Esophagus (tissue), 2 donors: Measurements from ENCODE around the gene GTF2H3. TPM values are rescaled to one million over a fixed set of nuclear protein-coding genes. Genes with fewer than 3 reads are reported as not detected.

ENCODE experiments used
- H3K27ac ChIP-seq, 2 donors: one replicate each; pipeline ENCODE4 v1.5.1; 2013; ENCODE audit warnings: low read depth in 2 of 2, mild to moderate bottlenecking in 2 of 2, inconsistent platforms in 1 of 2, low read length in 1 of 2, moderate library complexity in 1 of 2
- H3K27me3 ChIP-seq, 2 donors: one replicate each; pipeline ENCODE4 v1.6.1; 2013; ENCODE audit warnings: low read length in 2 of 2, control low read depth in 1 of 2, mild to moderate bottlenecking in 1 of 2; ENCODE audit not compliant: insufficient read depth in 2 of 2, control insufficient read depth in 1 of 2
- H3K36me3 ChIP-seq, 2 donors: one replicate each; pipeline ENCODE4 v1.6.1; 2013; ENCODE audit warnings: low read length in 1 of 2; ENCODE audit not compliant: control insufficient read depth in 2 of 2, insufficient read depth in 2 of 2
- H3K4me1 ChIP-seq, 2 donors: one replicate each; pipeline ENCODE4 v1.6.1; 2013; ENCODE audit warnings: low read length in 1 of 2; ENCODE audit not compliant: control insufficient read depth in 2 of 2, insufficient read depth in 2 of 2
- H3K4me3 ChIP-seq, 2 donors: one replicate each; pipeline ENCODE4 v1.5.1; 2013; ENCODE audit warnings: low read length in 2 of 2, mild to moderate bottlenecking in 2 of 2, low read depth in 1 of 2, moderate library complexity in 1 of 2
- H3K9me3 ChIP-seq, 2 donors: one replicate each; pipeline ENCODE4 v1.6.1; 2013; ENCODE audit warnings: mild to moderate bottlenecking in 2 of 2, low read depth in 1 of 2, low read length in 1 of 2, moderate library complexity in 1 of 2; ENCODE audit not compliant: control insufficient read depth in 2 of 2, insufficient read depth in 1 of 2
- WGBS, 2 donors: extraction: QIAGEN DNeasy Blood & Tissue Kit; methylation state at CpG; one replicate each; pipeline ENCODE4 v1.1.7; 2013; 5-methylcytosine and 5-hydroxymethylcytosine counted together
- polyA plus RNA-seq, 2 donors: library from polyadenylated mRNA; stranded (reverse); fragments of 200-250 nt; gene quantifications; one replicate each; pipeline ENCODE4 v1.2.3, GENCODE V29; 2013
- donor health status: healthy with polysubstance abuse.
- donor health status: Bipolar disorder and iron deficiency.

Gene GTF2H3
- polyA plus RNA-seq, 2 donors = 4.5 to 10.2 TPM

- Histone ChIP-seq H3K4me3 (no peak overlapping the region), H3K9me3 (no peaks in the 10 kb centered on the region), H3K4me1 (no peaks in the 10 kb centered on the region), H3K27me3 (no peaks in the 10 kb centered on the region), H3K27ac (no peak overlapping the region), H3K36me3 (peaks cover 4% of the 10 kb centered on the region in 2 donors)
- WGBS, 2 donors = 90 to 91% methylated on average over 3 of the region's 3 CpGs
Observed at GRCh38 chr12:123683964-123684363, 50.3 kb downstream of the GTF2H3 start.

GRCh38 chr12:123686636-123687190 is 53.1 kb downstream of the GTF2H3 start:
- 95 to 96% methylated on average over 18 of the region's 18 CpGs for WGBS, 2 donors
- Histone ChIP-seq H3K9me3 (no peaks in the 10 kb centered on the region), H3K4me1 (peaks cover 0 to 3% of the 10 kb centered on the region in 2 donors), H3K27me3 (no peaks in the 10 kb centered on the region), H3K36me3 (peaks cover 4% of the 10 kb centered on the region in 2 donors), H3K4me3 (no peak overlapping the region), H3K27ac (no peak overlapping the region)

DNA sequence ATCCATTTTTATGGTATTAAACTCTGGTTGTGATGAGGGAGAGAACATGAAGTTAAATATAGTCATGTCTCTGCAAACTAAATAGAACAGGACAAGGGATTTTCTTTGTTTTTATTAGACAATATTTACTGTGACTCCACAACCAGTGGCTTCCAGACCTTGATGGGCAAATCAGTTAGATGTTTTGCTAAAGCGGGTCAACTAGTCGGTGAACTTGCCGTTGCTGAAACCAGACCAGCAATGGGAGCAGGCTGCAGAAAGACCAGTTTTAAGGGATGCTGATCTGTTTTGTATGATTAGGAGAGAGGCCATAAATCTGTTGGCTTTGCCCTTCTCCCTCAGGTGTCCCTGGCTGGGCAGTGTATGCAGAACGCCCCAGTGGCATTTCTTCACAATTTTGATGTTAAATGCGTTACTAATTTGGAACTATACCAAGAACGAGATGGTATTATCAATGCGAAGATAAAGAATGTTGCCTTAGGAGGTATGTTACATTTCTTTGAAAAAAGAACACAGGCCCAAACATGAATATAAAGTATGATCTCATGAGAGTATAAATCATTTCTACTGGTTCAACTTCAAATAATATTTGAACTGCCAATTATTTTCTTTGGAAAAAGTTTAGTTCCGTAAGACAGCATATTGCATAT is 56.7 kb downstream of the GTF2H3 start:
- Histone ChIP-seq H3K4me1 (peaks cover 0 to 3% of the 10 kb centered on the region in 2 donors), H3K27me3 (no peaks in the 10 kb centered on the region), H3K27ac (no peak overlapping the region), H3K36me3 (peaks cover 4 to 7% of the 10 kb centered on the region in 2 donors), H3K4me3 (no peak overlapping the region), H3K9me3 (no peaks in the 10 kb centered on the region)
- WGBS, 2 donors = 58 to 68% methylated on average over 8 of the region's 8 CpGs

GRCh38 chr12:123696207-123696606 is 62.6 kb downstream of the GTF2H3 start:
- no peak overlapping the region for H3K4me3 ChIP-seq
- no peaks in the 10 kb centered on the region for H3K9me3 ChIP-seq
- H3K4me1 ChIP-seq = no peaks in the 10 kb centered on the region
- no peak overlapping the region for H3K27ac ChIP-seq
- H3K27me3 ChIP-seq = no peaks in the 10 kb centered on the region
- 70 to 72% methylated on average over 8 of the region's 8 CpGs for WGBS, 2 donors
- peaks cover 0 to 3% of the 10 kb centered on the region in 2 donors for H3K36me3 ChIP-seq

DNA sequence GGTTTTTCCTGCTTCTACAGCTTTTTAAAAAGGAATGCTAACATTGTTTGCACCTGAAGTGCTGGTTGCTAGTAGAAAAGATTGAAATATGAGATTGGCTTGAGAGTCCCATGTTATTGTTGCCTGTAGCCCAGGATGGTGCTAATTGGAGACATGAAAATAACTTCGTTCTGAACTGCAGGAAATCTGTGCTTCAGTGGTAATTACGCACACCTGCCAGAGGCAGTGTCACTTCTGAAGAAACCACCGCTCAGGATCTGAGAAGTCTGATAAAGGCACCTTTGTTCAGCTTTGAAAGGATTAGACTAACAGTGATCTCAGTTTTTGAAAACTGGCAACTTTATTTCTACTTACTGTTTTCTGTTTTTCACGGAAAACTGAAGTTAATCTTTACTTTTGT is 63.0 kb downstream of the GTF2H3 start:
- H3K27me3 ChIP-seq = no peaks in the 10 kb centered on the region
- 79 to 82% methylated on average over 4 of the region's 4 CpGs for WGBS, 2 donors
- H3K4me3 ChIP-seq = no peak overlapping the region
- no peak overlapping the region for H3K27ac ChIP-seq
- H3K9me3 ChIP-seq = no peaks in the 10 kb centered on the region
- peaks cover 0 to 3% of the 10 kb centered on the region in 2 donors for H3K36me3 ChIP-seq
- H3K4me1 ChIP-seq = no peaks in the 10 kb centered on the region

- Histone ChIP-seq H3K27me3 (no peaks in the 10 kb centered on the region), H3K27ac (no peak overlapping the region), H3K4me1 (no peaks in the 10 kb centered on the region), H3K4me3 (no peak overlapping the region), H3K36me3 (peaks cover 0 to 3% of the 10 kb centered on the region in 2 donors), H3K9me3 (no peaks in the 10 kb centered on the region)
- WGBS, 2 donors = 73 to 84% methylated on average over 3 of the region's 3 CpGs
Observed at GRCh38 chr12:123705935-123706334, 72.3 kb downstream of the GTF2H3 start.

- H3K27ac ChIP-seq = no peak overlapping the region
- no peak overlapping the region for H3K4me3 ChIP-seq
- H3K9me3 ChIP-seq = no peaks in the 10 kb centered on the region
- whole genome bisulfite sequencing, 2 donors = 91 to 94% methylated on average over 4 of the region's 4 CpGs
- no peaks in the 10 kb centered on the region for H3K36me3 ChIP-seq
- no peaks in the 10 kb centered on the region for H3K27me3 ChIP-seq
- H3K4me1 ChIP-seq = peaks cover 0 to 3% of the 10 kb centered on the region in 2 donors
Observed at GRCh38 chr12:123707466-123707865, 73.8 kb downstream of the GTF2H3 start.

Other genes with a start within 250 kb of the GTF2H3 start
- gene KMT5A, start 249.7 kb upstream of the GTF2H3 start, polyA plus RNA-seq = 10 to 100 TPM; 31.2 to 39.7 TPM
- gene RILPL2, start 197.1 kb upstream of the GTF2H3 start, polyA plus RNA-seq = 1 to 10 TPM; 1.6 to 2.3 TPM
- gene SNRNP35, start 175.7 kb upstream of the GTF2H3 start, polyA plus RNA-seq = 10 to 100 TPM; 26.1 to 65.4 TPM
- 1 to 10 TPM; 5.6 to 7.3 TPM for gene RILPL1, start 100.1 kb upstream of the GTF2H3 start, polyA plus RNA-seq
- gene TMED2, start 49.3 kb upstream of the GTF2H3 start, polyA plus RNA-seq = 10 to 100 TPM; 43.2 to 94.7 TPM
- gene DDX55, start 31.7 kb upstream of the GTF2H3 start, polyA plus RNA-seq = 10 to 100 TPM; 10.3 to 15.5 TPM
- gene EIF2B1, start 143 bp upstream of the GTF2H3 start, polyA plus RNA-seq = 10 to 100 TPM; 25.2 to 32.2 TPM
- 1 to 10 TPM; 1.8 to 2.6 TPM for gene TCTN2, start 37.3 kb downstream of the GTF2H3 start, polyA plus RNA-seq
- 1 to 10 TPM; 3.9 to 4.8 TPM for gene ATP6V0A2, start 78.5 kb downstream of the GTF2H3 start, polyA plus RNA-seq
- gene DNAH10, start 128.5 kb downstream of the GTF2H3 start, polyA plus RNA-seq = under 1 TPM in 1 of 2 donors, not detected in 1; 0.01 TPM